HG03432 (cell line): ENCODE measurements around the gene COIL.
"Not testable (repeated sequence)": the region's sequence is repeated elsewhere in the genome, so short reads cannot be mapped to it uniquely, and the experiment has no call there.

Experiments
- ATAC-seq: cut with Tn5 transposase; IDR thresholded peaks from one replicate; pipeline ENCODE4 v1.9.1; 2021; ENCODE audit warnings: mild to moderate bottlenecking, moderate library complexity; ENCODE audit not compliant: unreplicated experiment

COIL gene

GRCh38 chr17:56960596-56961538 is at the start of gene COIL:
Gene COIL, minus strand, starts transcription at chr17:56961050. Its CDS starts 31 bp downstream, at chr17:56961019.
- ATAC-seq = peak; percentile 97

- ATAC-seq = no peak
Measured at GRCh38 chr17:57010487-57010886, 49.6 kb upstream of the COIL start.

DNA sequence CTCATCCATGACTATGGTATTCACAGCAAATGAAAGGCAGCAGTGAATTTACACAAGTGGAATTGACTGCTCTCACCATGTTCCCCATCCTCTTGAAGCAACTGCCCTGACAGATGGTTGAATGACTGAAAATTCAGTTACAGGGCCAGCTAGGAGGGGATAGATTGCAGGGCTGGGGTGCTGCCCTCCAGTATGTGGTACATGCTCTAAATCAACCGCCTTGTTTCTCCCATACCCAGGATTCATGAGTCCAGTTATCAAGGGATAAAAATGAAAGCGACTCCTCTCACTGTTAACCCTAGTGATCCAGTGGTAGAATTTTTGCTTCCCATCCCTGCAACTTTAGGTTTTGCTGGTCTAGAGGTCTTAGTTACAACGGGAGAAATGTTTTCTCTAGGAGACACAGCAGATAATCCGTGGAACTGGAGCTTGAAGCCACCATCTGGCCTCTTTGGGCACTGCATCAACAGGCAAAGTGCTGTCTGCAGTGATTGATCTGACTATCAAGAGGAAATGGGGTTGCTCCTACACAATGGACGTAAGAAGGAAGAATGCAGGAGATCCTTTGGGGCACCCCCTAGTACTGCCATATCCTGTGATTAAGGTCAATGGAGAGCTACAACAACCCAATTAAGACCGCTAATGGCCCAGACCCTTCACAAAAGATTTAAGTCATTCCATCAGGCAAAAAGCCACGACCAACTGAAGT is 49.0 kb upstream of the COIL start:
- peak; percentile 73 for ATAC-seq

DNA sequence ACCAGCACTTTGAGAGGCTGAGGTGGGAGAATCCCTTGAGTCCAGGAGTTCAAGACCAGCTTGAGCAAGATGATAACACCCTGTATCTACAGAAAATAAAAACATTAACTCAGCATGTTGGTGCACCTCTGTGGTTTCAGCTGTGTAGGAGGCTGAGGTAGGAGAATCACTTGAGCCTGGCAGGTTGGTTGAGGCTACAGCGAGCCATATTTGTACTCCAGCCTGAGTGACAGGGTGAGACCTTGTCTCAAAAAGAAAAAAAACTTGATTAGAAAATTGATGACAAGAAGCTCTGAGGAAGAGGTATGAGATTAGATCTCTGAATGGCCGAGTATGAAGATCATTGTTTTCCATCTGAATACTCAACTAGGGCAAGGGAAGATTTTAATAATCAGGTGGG is 48.1 kb upstream of the COIL start:
- ATAC-seq = no peak

GRCh38 chr17:57006040-57006439 is 45.2 kb upstream of the COIL start:
- ATAC-seq = no peak

DNA sequence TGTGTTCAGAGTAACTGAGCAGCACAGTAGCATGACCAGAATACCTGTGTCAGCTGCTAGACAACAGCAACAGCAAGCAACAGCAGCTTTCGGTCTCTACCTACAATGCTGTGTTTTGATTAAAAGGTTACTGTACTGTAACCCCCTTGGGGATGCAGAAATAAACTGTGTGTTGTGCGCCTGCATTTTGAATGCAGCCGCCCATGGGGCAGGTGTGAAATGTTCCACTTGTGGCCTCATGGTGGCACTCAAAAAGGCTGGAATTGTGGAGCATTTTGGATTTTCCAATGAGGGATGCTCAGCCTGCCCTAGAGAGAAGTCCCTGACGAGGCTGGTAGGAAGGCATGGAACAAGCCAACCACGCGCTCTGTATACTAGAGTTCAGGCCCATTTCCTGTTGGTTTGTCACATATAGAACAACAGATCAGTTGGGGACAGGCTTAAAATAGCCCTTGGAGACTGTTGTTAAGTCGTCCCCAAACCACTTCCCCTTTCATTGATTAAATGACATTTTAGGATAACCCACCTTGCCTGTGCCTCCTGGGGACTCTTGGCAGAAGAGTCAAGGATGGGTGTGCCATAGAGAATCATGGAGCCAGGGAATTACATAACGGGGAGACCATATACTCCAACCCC is 44.2 kb upstream of the COIL start:
- peak; percentile 84 for ATAC-seq

DNA sequence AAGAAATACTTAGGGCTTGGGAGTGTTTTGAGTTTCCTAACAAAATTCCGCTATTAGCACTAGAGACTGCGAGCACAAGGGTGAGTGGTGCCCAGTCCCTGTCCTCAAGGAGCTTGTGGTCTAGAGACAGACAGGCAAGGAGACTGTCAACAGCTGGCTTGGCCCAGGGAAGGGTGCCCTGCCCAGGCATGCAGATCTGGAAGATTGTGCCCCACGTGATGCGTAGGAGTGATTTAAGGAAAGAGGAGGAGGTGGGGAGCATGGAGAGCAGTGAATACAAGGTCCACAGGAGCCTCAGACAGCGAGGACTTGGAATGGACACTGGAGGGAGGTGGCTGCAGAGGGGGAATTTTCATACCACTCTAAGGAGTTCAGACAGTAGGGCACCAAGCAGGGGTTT is 42.1 kb upstream of the COIL start:
- no peak for ATAC-seq

DNA sequence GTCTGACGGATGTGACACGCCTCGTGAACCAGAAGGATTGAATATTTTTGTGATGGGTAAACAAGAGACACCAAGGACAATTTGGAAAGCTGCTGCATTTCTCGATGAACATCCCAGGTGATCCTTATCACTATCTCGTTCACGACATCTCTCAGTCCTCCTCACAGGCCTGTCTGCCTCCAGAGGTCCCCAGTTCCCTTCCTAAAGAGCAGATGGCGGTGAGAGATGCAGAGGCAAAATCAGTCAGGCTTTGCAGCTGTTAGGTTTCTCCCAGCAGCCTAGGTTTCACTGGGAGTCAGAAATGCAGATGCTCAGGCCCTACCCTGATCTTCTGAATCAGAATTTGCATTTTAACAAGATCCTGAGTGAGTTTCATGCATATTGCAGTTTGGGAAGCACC is 40.7 kb upstream of the COIL start:
- ATAC-seq = no peak

- no peak for ATAC-seq
Measured at GRCh38 chr17:56997313-56997712, 36.5 kb upstream of the COIL start.

DNA sequence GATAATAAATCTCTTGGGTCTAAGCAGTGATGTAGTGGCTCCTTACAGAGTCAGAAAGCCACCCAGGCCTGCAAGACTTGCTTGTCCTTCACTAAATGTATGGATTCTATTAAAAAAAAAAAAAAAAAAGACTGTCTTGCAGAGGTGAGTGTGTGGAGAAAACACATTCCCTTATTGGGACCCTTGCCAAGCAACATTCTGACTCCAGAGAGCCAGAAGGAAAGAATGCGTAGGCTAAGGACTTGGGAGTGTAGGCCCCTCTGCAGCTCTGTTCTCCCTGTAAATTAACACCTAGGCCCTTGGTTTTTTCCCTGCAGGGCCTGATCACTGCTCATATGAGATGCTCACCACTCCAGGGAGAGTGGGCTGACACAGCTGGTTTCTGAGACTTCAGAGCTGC is 34.9 kb upstream of the COIL start:
- ATAC-seq = no peak

DNA sequence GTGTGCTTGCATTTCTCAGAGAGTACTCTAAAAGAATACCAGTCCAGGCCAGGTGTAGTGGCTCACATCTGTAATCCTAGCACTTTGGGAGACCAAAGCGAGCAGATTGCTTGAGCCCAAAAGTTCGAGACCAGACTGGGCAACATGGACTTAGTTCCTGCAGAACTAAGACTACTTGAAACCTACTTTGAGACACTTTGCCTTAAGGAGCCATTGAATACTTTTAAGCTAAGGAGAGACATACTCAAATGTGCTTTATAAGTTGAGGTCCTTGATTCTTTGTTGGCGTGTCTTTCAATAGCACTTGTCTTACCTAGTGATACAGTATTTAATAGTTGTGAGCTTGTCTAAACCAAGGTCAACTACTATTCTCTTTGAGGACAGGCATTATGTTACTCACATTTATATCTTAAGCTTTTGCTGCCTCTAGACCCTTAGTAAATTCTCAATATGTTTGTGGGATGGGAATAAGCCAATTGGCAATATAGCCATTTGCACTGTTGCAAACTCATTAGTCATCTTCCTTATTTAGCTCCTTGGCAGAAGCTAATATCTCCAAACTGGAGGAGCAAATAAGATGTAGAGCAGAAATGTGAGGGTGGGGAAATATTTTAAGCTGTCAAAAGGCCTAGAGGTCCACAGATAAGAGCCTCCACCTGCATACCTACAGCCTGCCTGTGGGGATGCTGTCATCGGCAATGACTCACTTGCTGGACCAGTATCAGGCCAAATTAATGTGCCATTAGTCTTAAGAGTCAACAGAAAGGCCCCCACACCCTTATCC is 33.4 kb upstream of the COIL start:
- ATAC-seq = no peak

GRCh38 chr17:56992364-56992763 is 31.5 kb upstream of the COIL start:
- ATAC-seq = no peak

DNA sequence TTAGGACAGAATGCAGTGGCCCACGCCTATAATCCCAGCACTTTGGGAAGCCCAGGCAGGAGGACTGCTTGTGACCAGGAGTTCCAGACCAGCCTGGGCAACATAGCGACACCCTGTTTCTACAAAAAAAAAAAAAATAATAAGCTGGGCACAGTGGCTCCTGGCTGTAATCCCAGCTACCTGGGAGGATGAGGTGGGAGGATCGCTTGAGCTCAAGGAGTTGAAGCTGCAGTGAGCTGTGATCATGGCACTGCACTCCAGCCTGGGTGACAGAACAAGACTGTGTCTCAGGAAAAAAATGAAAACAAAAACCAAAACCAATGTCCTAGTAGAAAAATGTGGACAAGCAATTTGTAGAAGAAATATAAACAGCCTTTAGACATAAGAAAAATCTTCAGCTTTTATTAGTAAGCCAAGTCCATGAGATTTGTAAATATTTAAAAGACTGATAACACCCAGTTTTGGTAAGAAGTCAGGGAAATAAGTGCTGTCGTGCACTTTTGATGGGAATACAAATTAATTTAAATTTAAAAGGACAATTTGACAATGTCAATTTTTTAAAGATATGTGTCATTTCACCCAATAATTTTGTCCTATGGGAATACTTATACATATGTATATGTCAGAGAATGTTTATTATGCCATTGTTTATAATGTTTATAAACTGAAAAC is 28.2 kb upstream of the COIL start:
- no peak for ATAC-seq

DNA sequence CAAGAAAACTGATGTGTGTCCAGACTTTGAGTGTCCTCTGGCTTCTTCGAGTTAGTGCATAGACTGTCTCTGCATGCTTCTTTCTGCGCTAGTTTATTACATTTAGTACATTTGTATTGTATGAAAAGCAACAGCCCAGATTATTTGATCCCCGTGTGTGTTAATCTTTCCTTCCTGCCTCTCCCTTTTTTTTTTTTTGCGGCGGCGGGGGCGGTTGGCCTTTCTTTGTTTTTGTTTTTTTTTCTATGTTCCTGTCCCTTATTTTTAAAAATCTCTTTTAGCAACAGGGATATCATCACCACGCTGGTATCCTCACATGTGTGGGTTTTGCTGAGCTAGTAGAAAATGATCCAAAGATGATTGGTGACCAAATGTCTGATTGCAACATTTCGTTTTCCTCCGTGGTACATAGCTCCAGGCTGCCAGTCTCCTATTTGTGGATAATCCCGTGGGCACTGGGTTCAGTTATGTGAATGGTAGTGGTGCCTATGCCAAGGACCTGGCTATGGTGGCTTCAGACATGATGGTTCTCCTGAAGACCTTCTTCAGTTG is 26.5 kb upstream of the COIL start:
- no peak for ATAC-seq

GRCh38 chr17:56985371-56986162 is 24.7 kb upstream of the COIL start:
- ATAC-seq = no peak

GRCh38 chr17:56983366-56983765 is 22.5 kb upstream of the COIL start:
- no peak for ATAC-seq

DNA sequence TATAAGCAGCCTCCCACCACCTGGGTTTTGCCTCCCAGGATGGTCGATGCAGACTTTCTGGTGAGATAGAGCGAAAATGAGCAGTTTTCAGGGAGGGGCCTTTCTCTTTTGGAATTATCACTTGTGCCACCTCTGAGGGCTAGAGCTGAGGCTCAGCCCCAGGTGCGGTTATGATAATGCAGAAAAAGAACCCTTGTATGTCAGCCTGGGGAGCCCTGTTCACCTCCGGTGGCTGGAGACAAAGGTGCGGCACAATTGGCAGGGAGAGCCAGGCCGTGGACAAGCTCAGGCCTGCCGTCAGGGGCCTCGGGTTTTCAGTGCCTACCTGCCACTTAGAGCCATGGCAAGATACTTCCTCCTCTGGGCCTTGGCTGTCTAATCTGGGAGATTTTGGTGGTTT is 21.5 kb upstream of the COIL start:
- no peak for ATAC-seq

- not testable (repeated sequence) for ATAC-seq
Measured at GRCh38 chr17:56980526-56980925, 19.7 kb upstream of the COIL start.

- peak; percentile 24 for ATAC-seq
Measured at GRCh38 chr17:56979091-56979480, 18.2 kb upstream of the COIL start.
